HG03196 (cell line): Measurements from ENCODE around the gene SLIT1.

Source experiments
- ATAC-seq: cut with Tn5 transposase; IDR thresholded peaks from one replicate; pipeline ENCODE4 v1.9.1; 2021; ENCODE audit not compliant: unreplicated experiment

Gene SLIT1

DNA sequence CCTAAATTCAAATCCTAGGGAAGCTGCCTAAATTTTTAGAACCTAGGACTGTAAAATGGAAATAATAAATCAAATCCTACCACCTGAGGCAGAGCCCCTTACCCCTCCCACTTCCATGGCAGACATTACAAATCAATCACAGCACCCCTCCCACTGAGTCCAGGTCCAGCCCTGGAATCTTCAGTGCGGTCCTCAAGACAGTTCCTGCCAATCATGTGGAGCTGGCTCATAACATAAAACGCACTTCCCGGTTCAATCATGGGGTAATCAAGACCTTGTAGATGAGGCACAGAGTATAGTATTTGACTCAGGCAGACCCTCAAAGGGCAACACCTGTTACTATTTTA is 157.0 kb downstream of the SLIT1 start:
- no peak for ATAC-seq

DNA sequence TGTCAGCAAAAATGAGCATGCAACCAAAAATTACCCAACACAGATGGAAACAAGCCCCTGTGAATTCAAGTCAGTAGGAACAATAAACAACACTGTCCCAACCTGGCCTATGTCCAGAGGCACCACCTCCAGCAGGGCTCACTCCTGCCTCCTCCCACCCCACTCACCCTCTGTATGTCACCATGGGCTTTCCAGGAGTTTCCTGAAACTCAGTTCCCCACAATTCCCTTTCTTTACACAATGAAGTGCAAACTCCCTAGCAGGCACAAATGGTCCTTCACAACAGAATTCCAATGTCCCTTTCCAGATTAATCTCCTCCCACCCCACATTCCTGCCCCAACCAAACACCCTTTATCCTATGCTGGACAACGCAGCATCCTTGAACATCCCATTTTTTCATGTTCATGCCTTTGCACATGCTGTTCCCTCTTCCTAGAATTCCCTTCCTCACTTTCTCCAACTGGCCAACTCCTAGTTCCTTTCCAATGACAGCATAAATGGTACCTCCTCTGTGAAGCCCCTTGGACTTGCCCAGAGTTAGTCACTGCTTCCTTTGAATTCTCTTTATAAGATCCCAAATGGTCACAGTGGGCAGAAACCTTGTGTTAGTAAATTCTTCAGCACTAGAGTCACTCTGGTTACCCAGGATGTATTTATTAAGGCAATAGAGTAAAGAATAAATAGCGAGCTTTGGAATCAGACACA is 157.5 kb downstream of the SLIT1 start:
- no peak for ATAC-seq

DNA sequence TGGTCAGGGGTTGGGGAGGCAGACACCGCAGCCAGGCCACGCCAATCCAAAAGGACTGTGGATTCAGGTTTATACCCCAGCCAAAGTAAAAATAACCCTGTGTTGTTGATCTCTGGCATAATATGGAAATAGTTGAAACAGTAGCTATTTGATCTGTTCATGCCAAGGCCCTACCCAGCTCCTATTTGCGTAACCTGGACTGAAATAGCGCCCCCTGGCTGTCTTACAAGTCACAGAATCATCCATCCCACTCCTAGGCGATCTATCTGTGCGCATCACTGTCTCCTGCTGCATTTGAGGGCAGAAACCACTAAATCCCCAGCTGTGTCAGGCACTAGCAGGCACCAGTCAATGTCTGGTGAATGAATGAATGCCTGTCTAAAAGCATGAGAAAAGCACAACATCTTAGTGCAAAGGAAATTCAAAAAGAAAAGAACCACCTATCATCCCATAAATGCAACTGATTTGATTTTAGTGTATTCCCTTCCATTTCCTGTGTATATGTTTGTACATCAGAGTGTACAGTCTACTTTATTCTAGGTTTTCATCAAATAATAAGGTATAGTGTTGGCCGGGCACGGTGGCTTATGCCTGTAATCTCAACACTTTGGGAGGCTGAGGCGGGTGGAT is 160.0 kb downstream of the SLIT1 start:
- no peak for ATAC-seq

DNA sequence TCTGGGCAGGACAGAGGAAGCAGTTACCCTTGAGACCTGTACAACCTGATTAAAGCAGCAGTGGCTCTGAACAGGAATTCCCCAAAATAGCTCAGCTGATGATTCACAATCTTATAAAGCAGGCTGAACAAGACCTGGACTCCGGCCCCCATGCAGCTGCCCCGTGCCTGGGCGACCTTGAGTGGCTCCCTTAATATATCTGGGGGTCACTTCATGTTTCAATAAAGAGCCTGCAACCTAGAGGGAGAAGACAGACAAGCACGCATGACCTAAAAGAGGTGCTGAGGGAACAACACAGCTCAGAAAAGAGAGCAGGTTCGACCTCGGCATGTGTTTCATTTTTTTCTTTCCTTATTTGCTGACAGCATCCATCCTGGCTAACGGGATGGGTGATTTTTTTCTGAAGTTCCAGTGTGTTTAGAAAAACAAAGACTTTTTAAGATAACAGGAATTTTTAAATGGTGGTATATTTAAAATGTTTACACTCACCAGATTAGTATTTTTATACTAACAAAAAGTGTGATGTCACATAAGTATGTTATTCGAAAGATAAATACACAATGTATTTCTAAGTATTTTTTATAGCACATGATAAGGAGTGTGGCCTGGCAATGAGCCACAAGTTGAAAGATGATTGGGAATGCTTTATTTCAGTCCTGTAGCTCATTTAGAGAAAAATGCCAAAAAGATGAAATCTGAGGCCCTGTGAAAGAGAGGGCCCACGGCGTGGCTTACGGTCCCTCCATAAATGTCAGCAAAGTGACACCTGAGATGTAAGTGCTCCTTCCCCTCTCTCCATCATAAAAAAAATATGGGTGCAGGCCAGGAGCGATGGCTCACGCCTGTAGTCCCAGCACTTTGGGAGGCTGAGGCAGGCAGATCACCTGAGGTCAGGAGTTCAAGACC is 161.3 kb downstream of the SLIT1 start:
- ATAC-seq = no peak

DNA sequence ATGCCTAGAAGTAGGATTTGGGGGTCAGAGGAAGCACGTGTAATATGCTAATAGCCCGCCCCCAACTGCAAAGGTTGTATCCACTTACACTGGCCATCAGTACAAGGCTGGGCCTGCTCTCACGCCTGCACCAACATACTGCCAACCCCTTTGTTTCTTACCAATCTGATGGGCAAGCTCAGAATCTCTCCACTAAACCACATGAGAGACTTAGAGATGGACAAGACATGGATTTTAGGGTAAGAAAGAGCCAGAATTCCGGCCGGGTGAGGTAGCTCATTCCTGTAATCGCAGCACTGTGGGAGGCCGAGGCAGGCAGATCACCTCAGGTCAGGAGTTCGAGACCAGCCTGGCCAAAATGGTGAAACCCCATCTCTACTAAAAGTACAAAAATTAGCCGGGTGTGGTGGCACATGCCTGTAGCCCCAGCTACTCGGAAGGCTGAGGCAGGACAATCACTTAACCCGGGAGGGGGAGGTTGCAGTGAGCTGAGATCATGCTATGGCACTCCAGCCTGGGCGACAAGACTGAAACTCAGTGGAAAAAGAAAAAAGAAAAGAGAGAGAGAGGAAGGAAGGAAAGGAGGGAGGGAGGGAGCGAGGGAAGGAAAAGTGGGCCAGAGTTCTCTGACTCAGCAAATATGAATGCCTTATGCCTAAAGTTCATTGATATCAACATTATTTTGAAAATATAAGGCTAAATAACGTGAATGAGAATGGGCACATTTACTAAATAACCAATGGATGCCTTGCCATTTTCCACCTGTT is 162.2 kb downstream of the SLIT1 start:
- no peak for ATAC-seq

DNA sequence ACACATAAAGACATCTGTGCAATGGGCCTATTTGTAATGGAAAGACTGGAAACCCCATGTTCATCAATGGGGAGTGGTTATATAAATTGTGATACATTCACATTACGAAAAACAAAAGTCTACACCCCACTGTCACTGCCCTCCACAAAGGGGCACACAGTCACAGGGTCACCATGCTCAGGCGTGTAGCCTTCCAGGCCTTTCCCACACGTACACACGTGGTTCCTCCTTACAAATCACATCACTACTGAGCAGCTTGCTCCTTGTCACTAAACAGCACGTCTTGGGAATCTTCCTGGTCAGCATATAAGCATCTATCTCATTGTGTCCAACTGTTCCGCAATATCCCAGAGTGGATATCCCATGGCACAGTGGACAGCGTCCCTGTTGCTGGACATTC is 163.1 kb downstream of the SLIT1 start:
- no peak for ATAC-seq

DNA sequence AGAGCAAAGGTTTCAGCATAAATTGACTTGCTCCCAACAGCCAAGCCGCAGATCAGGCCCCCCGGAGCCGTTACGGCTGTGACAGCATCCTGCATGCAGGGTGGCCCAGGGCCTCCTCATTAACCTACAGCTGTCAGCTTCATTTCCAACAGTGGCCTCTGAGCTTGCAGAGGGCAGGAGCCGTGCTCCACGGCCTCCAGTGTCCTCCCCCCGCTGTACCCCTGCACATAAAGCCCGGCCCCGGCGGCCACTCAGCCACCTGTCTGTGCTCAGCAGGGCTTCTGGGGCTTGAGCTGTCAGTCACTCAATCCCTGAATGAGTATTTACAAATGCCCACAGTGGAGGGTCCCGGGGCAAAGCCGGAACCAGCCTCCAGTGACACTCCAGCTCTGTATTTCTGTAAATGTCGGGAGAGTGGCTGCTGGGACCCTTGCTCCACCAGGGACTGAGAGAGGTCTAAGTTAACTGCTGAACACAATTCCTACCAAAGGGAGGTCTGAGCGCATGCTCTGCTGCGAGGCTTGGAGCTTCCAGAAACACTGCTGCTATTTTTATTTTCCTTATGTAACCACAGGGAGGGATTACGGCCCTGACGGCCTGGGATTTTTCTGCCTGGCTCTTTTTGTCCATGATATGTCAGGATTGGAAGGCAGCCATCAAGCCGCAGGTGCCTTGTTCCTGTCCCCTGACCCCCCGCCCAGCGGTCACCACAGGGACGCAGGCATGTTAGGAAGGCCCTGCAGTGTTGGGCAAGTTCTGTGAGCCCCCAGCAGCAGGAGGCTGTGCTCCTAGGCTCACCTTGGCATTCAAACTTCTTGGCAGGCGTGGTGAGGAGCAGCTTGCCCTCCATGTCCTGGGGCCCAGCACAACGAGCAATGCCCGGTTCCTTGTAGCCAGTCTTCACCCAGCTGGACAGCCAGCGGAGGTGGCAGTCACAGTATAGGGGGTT is 165.0 kb downstream of the SLIT1 start:
- no peak for ATAC-seq

DNA sequence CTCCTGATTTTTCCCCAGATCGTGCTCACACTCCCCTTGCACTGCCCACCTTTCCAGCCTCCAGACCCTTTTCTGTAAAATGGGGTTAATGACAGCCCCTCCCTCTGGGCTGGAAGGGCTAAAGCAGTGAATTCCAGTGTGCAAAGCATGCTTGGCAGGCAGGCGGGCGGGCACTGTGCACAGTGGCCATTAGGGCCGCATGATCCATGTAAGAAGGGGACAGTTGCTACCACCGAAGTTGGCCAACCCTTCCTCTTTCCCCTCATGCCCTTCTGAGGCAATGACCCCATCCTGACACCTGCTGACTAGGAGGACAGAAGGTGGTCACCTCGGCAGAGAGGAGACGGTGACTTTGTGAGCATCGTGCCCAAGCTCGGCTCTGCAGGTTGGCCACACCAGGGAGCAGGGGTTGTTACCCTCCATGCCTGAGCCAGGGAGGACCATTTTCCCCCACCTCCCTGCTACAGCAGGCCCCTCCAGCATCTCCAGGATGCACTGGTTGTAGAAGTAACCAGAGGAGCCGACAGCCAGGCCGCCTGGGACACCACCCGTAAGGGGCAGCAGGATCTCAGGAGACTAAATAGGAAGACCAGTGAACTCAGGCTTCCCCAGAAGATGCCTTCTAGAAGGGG is 166.4 kb downstream of the SLIT1 start:
- no peak for ATAC-seq

DNA sequence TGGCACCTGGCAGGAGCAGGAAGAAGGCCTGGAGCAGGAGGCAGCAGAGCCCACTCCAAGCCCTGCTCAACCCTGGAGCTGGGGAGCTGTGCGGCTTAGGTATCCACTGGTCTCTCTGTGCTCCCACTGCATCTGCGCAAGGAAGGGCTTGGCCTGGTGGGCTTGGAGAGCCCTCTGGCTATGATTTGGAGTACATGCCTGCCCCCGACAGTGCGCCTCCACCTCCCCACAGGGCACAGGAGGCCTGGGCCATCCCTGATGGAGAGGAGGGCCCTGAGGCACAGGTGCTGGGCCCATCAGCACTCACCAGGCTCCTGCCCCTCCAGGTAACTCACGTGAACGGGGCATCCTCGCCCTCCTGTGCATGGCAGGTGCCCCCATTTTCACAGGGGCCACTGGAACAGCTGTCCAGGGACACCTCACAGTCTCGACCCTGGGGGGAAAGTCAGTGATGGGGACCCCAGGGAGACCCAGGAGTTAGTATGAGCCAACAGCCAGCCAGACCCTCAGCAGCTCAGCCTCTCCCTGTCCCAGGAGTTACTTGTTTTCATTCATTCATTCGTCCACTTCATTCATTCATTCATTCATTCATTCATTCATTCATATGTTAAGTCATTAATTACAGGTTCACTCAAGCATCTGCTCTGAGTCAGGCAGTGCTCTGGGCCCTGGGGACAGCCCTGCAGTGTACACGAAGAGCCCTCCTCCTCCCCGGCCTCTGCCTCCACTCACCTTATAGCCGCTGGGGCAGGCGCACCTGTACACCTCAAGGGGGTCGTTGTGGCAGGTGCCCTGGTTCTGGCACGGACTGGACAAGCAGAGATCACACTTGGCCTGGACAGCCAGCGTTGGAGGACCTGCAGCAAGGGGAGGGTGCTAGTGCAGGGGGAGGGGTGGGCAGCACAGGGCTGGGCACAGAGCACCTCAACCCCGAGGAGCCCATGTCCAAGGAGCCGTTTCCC is 167.2 kb downstream of the SLIT1 start:
- ATAC-seq = no peak

DNA sequence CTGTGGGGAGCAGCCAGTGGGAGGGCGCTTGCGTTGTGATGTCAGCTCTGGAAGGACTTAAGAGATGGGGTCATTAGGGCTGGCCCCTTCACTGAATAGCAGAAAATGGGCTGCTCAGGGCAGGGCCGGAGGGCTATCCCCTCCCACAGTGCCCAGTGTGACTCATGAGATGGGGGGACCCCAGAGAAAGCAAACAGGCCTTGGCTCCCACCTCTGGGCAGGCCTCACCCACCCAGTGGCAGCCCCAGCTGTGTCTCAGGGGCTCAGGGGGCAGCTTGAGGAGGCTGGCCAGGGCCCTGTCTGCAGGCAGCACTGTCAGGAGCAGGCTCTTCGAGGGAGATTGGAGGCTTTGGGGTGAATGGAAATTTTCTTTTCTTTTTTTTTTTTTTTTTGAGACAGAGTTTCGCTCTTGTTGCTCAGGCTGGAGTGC is 168.3 kb downstream of the SLIT1 start:
- no peak for ATAC-seq

DNA sequence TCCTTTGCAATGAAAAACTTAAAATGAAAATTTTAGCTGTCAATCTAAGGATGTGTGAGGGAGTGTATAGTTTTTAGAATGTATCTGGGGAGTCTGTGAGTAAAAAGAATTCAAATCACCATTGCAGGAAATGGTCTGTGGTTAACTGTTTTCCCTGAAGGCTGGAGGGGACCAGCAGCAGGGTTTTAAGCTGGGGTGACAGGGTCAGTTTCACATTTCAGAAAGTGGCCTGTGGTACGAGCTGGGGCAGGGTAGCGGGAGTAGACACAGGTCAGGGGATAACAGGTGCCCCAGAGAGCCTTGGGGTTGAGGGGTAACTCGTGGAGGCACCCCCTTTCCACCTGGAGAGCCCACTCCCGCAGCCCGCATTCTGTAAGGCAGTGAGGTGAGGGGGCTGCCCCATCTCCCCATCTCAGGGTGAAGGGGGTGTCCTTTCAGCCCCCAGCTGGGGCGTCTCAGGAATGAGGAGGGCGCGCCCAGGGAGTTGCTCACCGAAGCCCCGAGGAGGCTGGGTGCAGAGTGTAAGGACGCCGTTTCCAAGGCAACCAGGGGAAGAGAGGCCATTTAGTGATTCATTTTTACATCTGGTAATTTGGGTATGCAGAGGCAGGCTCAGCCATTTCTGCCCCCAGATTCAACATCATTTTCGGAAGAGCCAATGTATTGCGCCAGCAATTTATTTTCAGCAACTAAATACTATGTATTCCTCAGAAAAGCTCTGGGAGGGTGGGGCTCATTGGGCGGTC is 168.9 kb downstream of the SLIT1 start:
- ATAC-seq = peak; percentile 68

DNA sequence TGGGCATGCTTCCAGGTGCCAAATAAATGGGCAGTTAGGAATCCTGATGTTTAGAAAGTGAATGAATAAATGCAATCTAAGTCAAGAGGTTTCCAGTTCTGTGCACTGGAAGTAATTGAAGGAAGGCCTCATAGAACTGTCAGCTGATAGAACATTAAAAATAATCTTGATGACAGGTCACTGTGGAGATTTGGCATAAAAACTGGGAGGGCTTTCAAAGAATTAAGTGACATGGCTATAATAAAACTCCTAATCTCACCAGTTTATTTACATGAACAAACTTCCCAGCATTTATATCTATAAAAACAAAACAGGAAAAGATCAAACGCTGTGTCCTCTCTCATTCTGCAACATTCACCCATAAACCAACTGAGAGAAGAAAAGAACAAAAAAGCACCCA is 170.5 kb downstream of the SLIT1 start:
- no peak for ATAC-seq

DNA sequence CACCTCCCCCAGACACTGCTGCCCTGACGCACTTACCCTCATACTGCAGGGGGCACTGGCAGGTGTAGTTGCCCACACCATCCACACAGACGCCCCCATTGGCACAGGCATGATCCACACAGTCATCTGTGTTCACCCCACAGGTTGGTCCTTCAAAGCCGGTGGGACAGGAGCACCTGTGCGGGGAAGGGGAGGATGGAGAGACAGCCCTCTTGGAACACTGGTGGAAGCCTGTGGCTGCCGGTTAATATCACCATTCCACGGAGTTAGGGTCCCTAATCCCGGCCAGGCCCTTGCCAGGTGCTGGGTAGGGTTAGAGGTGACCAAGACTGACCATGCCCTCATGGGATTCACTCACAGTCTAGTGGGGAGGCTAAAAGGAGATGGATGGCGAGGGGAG is 171.8 kb downstream of the SLIT1 start:
- no peak for ATAC-seq

DNA sequence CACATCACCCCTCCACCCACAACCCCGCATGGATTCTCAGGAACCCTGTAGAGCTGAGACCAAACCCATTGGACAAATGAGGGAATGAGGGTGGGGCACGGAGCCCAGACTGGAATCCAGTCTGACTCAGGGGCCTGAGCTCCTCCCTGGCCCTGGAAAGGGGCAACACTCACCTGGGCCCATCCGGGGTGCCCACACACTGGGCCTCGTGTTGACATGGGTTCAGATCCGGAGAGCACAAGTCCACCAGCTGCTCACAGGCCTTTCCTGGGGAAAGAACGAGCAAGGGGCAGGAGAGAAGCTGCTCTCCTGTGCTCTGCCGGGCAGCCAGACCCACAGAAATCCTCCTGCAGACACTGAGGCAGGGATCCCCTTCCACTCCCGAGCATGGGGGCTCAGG is 172.2 kb downstream of the SLIT1 start:
- no peak for ATAC-seq

DNA sequence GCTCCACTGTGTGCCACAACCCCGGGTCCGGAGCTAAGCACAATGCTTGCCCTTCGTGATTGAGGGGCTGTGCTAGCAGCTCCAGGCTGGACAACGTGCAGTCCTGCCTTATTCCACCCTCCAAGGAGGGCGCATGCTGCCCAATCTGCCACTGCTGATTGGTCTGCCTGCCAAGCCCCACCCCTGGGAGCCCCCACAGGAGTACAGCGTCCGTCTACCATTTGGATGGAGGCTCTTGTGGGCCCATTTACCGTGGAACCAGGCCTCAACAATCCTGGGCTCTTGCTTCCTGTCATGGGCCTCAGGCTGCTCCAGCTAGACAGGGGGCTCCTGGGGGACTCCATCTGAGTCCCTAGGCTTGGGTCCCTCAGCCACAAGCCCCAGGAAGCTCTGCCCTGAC is 173.3 kb downstream of the SLIT1 start:
- ATAC-seq = no peak

DNA sequence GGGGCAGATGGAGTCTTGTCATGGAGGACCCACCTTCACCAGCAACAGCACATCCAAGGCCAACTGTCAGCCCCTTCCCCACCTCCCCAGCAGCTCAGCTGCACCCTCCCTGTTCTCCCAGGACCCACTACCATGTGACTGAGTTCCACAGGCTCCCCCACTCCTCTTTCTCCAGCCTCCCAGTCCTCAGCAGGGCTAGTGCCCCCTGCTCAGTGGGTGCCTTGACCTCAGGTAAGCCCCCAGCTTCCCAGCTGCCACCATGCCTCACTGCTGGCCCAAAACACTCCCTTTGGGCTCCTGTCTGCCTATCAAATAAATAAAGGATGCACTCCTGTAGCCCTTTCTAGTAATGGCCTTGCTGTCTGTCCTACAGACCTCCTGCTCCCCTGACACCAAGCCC is 174.4 kb downstream of the SLIT1 start:
- no peak for ATAC-seq

DNA sequence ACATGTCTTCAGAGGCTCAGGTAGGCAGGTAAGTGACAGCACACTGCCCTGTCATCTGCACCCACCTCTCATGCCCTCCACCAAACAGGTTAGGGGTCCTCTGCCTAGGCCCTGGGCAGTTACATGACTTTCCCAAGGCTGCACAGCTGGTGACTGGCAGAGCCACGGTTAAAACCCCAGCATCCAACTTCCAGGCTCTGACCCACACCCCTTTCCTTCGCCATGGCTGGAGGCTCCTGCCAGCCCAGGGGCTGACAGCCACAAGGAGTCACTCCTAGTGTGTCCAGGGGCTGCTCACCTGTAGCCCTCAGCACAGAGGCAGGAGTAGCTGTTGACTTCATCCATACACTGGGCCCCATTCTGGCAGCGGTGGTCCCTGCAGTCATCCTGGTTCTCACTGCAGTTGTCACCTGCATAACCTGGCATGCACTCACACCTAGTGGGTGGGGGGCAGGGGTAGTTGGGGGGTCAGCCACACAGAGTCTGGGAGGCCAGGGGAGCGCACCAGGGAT is 175.0 kb downstream of the SLIT1 start:
- ATAC-seq = no peak

DNA sequence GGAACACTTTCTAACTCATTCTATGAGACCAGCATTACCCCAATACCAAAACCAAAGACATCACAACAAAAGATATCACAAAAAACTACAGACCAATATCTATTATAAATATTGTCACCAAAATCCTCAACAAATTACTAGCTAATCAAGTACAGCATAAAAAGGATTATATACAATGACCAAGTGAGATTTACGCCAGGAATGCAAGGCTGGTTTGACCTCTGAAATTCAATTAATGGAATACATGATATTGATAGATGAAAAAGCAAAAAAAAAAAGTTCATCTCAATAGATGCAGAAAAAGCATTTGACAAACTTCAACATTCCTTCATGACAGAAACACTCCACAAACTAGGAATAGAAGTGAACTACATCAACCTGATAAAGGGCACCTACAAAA is 178.3 kb downstream of the SLIT1 start:
- no peak for ATAC-seq
